Measurements from ENCODE around the gene CCDC97. TPM values are rescaled to one million over a fixed set of nuclear protein-coding genes. Genes with fewer than 3 reads are reported as not detected.

The CCDC97 gene
- total RNA-seq, 2 experiments from 2014 or later = 15.0 to 36.6 TPM

- BruUV-seq (replicated peaks) = no TSS peak
- H3K4me1 ChIP-seq (ENCODE audit: insufficient read depth, low read length, poor library complexity, severe bottlenecking) = peaks cover 16% of the 10 kb centered on the region
- no peaks in the 10 kb centered on the region for H4K20me1 ChIP-seq (ENCODE audit: insufficient read depth, low read length)
- no peaks in the 10 kb centered on the region for H3K9me3 ChIP-seq (ENCODE audit: low read length)
- TF ChIP-seq EZH2phosphoT487 (IDR thresholded peaks at IDR 0.05; ENCODE audit: borderline replicate concordance, low read depth, low read length) (no peak), CTCF (conservative IDR thresholded peaks at IDR 0.05; ENCODE audit: low read length) (no peak)
- no peaks in the 10 kb centered on the region for H3K9me2 ChIP-seq (ENCODE audit: insufficient read depth, low read length)
- no peak overlapping the region for H2AFZ ChIP-seq (ENCODE audit: low read length)
- no peaks in the 10 kb centered on the region for H3K79me2 ChIP-seq (ENCODE audit: insufficient read depth, low read depth, low read length)
- H3K27ac ChIP-seq (ENCODE audit: low read depth, low read length, poor library complexity, severe bottlenecking) = peak overlapping the region; percentile 14
- intact Hi-C loops (cut with micrococcal nuclease; ENCODE audit: unreplicated experiment) = no loop called here
- H3K4me3 ChIP-seq (ENCODE audit: low read depth, low read length, poor library complexity, severe bottlenecking) = no peak overlapping the region
- CTCF ChIA-PET (ENCODE audit: unreplicated experiment) = interaction anchor here (1.4 kb wide), 1 partner anchor 10 kb away, joined by 5 read pairs; no protein-coding TSS in a partner anchor
- no peak for DNase-seq (ENCODE audit: low spot score)
- peaks cover 100% of the 10 kb centered on the region for H3K36me3 ChIP-seq (ENCODE audit: insufficient read depth, low read length)
- POLR2A ChIA-PET = interaction anchor here (0.7 to 0.8 kb wide), 2 partner anchors 54 to 689 kb away, joined by 3 read pairs; no protein-coding TSS in a partner anchor
- H3K4me2 ChIP-seq (ENCODE audit: low read length) = no peak overlapping the region
These were observed 11.5 kb upstream of the CCDC97 start for GRCh38 chr19:41298348-41298964.

- ChIA-PET CTCF (ENCODE audit: unreplicated experiment) (interaction anchor here (1.4 kb wide), 1 partner anchor 9 kb away, joined by 5 read pairs; no protein-coding TSS in a partner anchor), POLR2A (interaction anchor here (0.8 kb wide), 1 partner anchor 53 kb away, joined by 3 read pairs; no protein-coding TSS in a partner anchor)
- no peak for DNase-seq (ENCODE audit: low spot score)
- Histone ChIP-seq H3K4me1 (ENCODE audit: insufficient read depth, low read length, poor library complexity, severe bottlenecking) (peaks cover 16% of the 10 kb centered on the region), H3K9me2 (ENCODE audit: insufficient read depth, low read length) (no peaks in the 10 kb centered on the region), H3K79me2 (ENCODE audit: insufficient read depth, low read depth, low read length) (no peaks in the 10 kb centered on the region), H3K36me3 (ENCODE audit: insufficient read depth, low read length) (peaks cover 100% of the 10 kb centered on the region), H3K27ac (ENCODE audit: low read depth, low read length, poor library complexity, severe bottlenecking) (no peak overlapping the region), H3K4me2 (ENCODE audit: low read length) (no peak overlapping the region), H2AFZ (ENCODE audit: low read length) (no peak overlapping the region), H4K20me1 (ENCODE audit: insufficient read depth, low read length) (no peaks in the 10 kb centered on the region), H3K9me3 (ENCODE audit: low read length) (no peaks in the 10 kb centered on the region), H3K4me3 (ENCODE audit: low read depth, low read length, poor library complexity, severe bottlenecking) (no peak overlapping the region)
- intact Hi-C loops (cut with micrococcal nuclease; ENCODE audit: unreplicated experiment) = no loop called here
- TF ChIP-seq EZH2phosphoT487 (IDR thresholded peaks at IDR 0.05; ENCODE audit: borderline replicate concordance, low read depth, low read length) (no peak), CTCF (conservative IDR thresholded peaks at IDR 0.05; ENCODE audit: low read length) (no peak)
- no TSS peak for BruUV-seq (replicated peaks)
These were observed 10.8 kb upstream of the CCDC97 start for GRCh38 chr19:41299046-41299754.

GRCh38 chr19:41299755-41300089 lies 10.2 kb upstream of the CCDC97 start:
- Histone ChIP-seq H4K20me1 (ENCODE audit: insufficient read depth, low read length) (no peaks in the 10 kb centered on the region), H3K4me2 (ENCODE audit: low read length) (no peak overlapping the region), H3K27ac (ENCODE audit: low read depth, low read length, poor library complexity, severe bottlenecking) (no peak overlapping the region), H3K79me2 (ENCODE audit: insufficient read depth, low read depth, low read length) (no peaks in the 10 kb centered on the region), H3K36me3 (ENCODE audit: insufficient read depth, low read length) (peaks cover 100% of the 10 kb centered on the region), H2AFZ (ENCODE audit: low read length) (no peak overlapping the region), H3K9me2 (ENCODE audit: insufficient read depth, low read length) (no peaks in the 10 kb centered on the region), H3K4me3 (ENCODE audit: low read depth, low read length, poor library complexity, severe bottlenecking) (no peak overlapping the region), H3K9me3 (ENCODE audit: low read length) (no peaks in the 10 kb centered on the region), H3K4me1 (ENCODE audit: insufficient read depth, low read length, poor library complexity, severe bottlenecking) (peaks cover 16% of the 10 kb centered on the region)
- ChIA-PET CTCF (ENCODE audit: unreplicated experiment) (no interaction called here), POLR2A (no interaction called here)
- TF ChIP-seq CTCF (conservative IDR thresholded peaks at IDR 0.05; ENCODE audit: low read length) (no peak), EZH2phosphoT487 (IDR thresholded peaks at IDR 0.05; ENCODE audit: borderline replicate concordance, low read depth, low read length) (no peak)
- DNase-seq (ENCODE audit: low spot score) = no peak
- no TSS peak for BruUV-seq (replicated peaks)
- intact Hi-C loops (cut with micrococcal nuclease; ENCODE audit: unreplicated experiment) = no loop called here
